HCT116 (cell line): ENCODE results near the gene TRIM60. TPM values are rescaled to one million over a fixed set of nuclear protein-coding genes. Genes with fewer than 3 reads are reported as not detected.
A peak's percentile ranks its signal among the peaks of the same experiment; 100 is the strongest.
"Not testable (repeated sequence)": the region's sequence is repeated elsewhere in the genome, so short reads cannot be mapped to it uniquely, and the experiment has no call there.

ENCODE experiments used
- ATAC-seq: fragments of 200-7000 bp; cut with Tn5 transposase; 2 replicates; pipeline ENCODE4 v1.9.1; 2020; ENCODE audit warnings: mild to moderate bottlenecking, moderate library complexity
- BruUV-seq: library from RNA; stranded (reverse); fragments of 400-500 nt; replicated peaks from 2 replicates; lab custom pipeline; 2021; lab: Mats Ljungman, UMichigan
- CTCF ChIA-PET: fragments of 300-600 bp; sonication (Branson Sonifier 250); formaldehyde crosslinking; loops from one replicate; lab custom pipeline; 2021; ENCODE audit warnings: antibody characterized with exemption; lab: Charles Lee
- POLR2A ChIA-PET: fragments of 300-600, 350-600 bp; sonication (Branson Sonifier 250); formaldehyde crosslinking; loops from one replicate; lab custom pipeline; 2021; ENCODE audit warnings: antibody characterized with exemption; lab: Charles Lee
- RAD21 ChIA-PET, 2 experiments: fragments of 300-600 bp; sonication (Branson Sonifier 250); formaldehyde crosslinking; loops; one replicate each; lab custom pipeline; 2023; ENCODE audit warnings: low total read pairs in 2 of 2; ENCODE audit not compliant: uncharacterized antibody in 2 of 2, unreplicated experiment in 2 of 2, low non-redundant PET in 1 of 2; lab: Charles Lee
- DNase-seq: peaks from one replicate; pipeline ENCODE4 v3.0.0-alpha.2; 2010; ENCODE audit warnings: low read depth, low spot score
- H2AFZ ChIP-seq: fragments of 200-600 bp; shearing (Covaris generic), sonication (generic); 2 replicates; pipeline ENCODE4 v1.6.1; 2017; ENCODE audit warnings: low read depth, mixed run types, mixed read lengths, antibody characterized with exemption, low read length; ENCODE audit not compliant: poor library complexity, severe bottlenecking
- H3K27ac ChIP-seq: 2 replicates; pipeline ENCODE4 v1.5.1; 2012; ENCODE audit warnings: low read depth, low read length
- H3K27me3 ChIP-seq: fragments of 200-600 bp; sonication (generic); 2 replicates; pipeline ENCODE4 v1.6.1; 2016; ENCODE audit warnings: mixed run types, low read length, mixed read lengths; ENCODE audit not compliant: insufficient read depth
- H3K36me3 ChIP-seq, 2 experiments: fragments of 200-500 bp in 1 of 2; fragments of 200-600 bp in 1 of 2; sonication (Bioruptor generic) in 1 of 2; sonication (generic) in 1 of 2; 2 replicates each; pipeline versions ENCODE4 v1.5.1 to v1.6.1; 2014 to 2016; ENCODE audit warnings: low read length in 2 of 2, inconsistent platforms in 1 of 2, mixed read lengths in 1 of 2, mixed run types in 1 of 2; ENCODE audit not compliant: insufficient read depth in 2 of 2, control insufficient read depth in 1 of 2
- H3K4me1 ChIP-seq, 2 experiments: fragments of 200-600 bp in 1 of 2; sonication (generic) in 1 of 2; 2 replicates each; pipeline versions ENCODE4 v1.5.1 to v1.6.1; 2012 to 2017; ENCODE audit warnings: low read length in 2 of 2, inconsistent platforms in 1 of 2, mild to moderate bottlenecking in 1 of 2, mixed read lengths in 1 of 2, mixed run types in 1 of 2, moderate library complexity in 1 of 2; ENCODE audit not compliant: insufficient read depth in 2 of 2, control insufficient read depth in 1 of 2
- H3K4me2 ChIP-seq: fragments of 200-600 bp; sonication (generic); 2 replicates; pipeline ENCODE4 v1.6.1; 2017; ENCODE audit warnings: mixed run types, low read length, mixed read lengths
- H3K4me3 ChIP-seq, 2 experiments: fragments of 200-600 bp in 1 of 2; sonication (generic) in 1 of 2; replicated peaks in 1 of 2; 2 replicates each; pipeline ENCODE4 v1.5.1; 2011 to 2016; ENCODE audit warnings: low read length in 2 of 2, control low read depth in 1 of 2, low read depth in 1 of 2, mild to moderate bottlenecking in 1 of 2, mixed read lengths in 1 of 2, mixed run types in 1 of 2
- H3K79me2 ChIP-seq: fragments of 200-600 bp; sonication (generic); 2 replicates; pipeline ENCODE4 v1.6.1; 2017; ENCODE audit warnings: mild to moderate bottlenecking, mixed run types, low read length, moderate library complexity, mixed read lengths; ENCODE audit not compliant: insufficient read depth
- H3K9ac ChIP-seq: fragments of 200-600 bp; sonication (generic); 2 replicates; pipeline ENCODE4 v1.6.1; 2016; ENCODE audit warnings: low read length, mixed read lengths
- H3K9me2 ChIP-seq: fragments of 200-600 bp; sonication (generic), shearing (Covaris generic); 2 replicates; pipeline ENCODE4 v1.6.1; 2017; ENCODE audit warnings: mixed run types, mild to moderate bottlenecking, moderate library complexity; ENCODE audit not compliant: insufficient read depth
- H3K9me3 ChIP-seq, 2 experiments: fragments of 200-500 bp in 1 of 2; fragments of 200-600 bp in 1 of 2; sonication (Bioruptor generic) in 1 of 2; sonication (generic) in 1 of 2; 2 replicates each; pipeline ENCODE4 v1.6.1; 2014 to 2017; ENCODE audit warnings: low read length in 2 of 2, mixed read lengths in 2 of 2, inconsistent platforms in 1 of 2, low read depth in 1 of 2, mild to moderate bottlenecking in 1 of 2, mixed run types in 1 of 2, moderate library complexity in 1 of 2; ENCODE audit not compliant: control insufficient read depth in 1 of 2, insufficient read depth in 1 of 2
- H4K20me1 ChIP-seq: fragments of 200-600 bp; sonication (generic), shearing (Covaris generic); 2 replicates; pipeline ENCODE4 v1.6.1; 2017; ENCODE audit warnings: mixed run types, mild to moderate bottlenecking, moderate library complexity; ENCODE audit not compliant: insufficient read depth
- CTCF ChIP-seq, 3 experiments: fragments of 200-600 bp in 1 of 3; sonication (generic) in 1 of 3; IDR thresholded peaks in 2 of 3; conservative IDR thresholded peaks in 1 of 3; 2 replicates each; pipeline ENCODE4 v1.5.1; 2012 to 2017; ENCODE audit warnings: low read depth in 2 of 3, low read length in 2 of 3, antibody characterized with exemption in 1 of 3, borderline replicate concordance in 1 of 3, control low read depth in 1 of 3, mild to moderate bottlenecking in 1 of 3, mixed read lengths in 1 of 3, mixed run types in 1 of 3, moderate library complexity in 1 of 3; ENCODE audit not compliant: insufficient read depth in 1 of 3
- RAD21 ChIP-seq: IDR thresholded peaks from 2 replicates; pipeline ENCODE4 v1.6.1; 2012; ENCODE audit warnings: low read depth, mild to moderate bottlenecking
- REST ChIP-seq: IDR thresholded peaks from 2 replicates; pipeline ENCODE4 v1.6.1; 2012; ENCODE audit warnings: low read depth
- SIN3A ChIP-seq: IDR thresholded peaks from 2 replicates; pipeline ENCODE4 v1.6.1; 2012; ENCODE audit warnings: low read depth
- SRF ChIP-seq: IDR thresholded peaks from 2 replicates; pipeline ENCODE4 v1.6.1; 2012; ENCODE audit warnings: low read depth
- TCF7L2 ChIP-seq: IDR thresholded peaks from 2 replicates; pipeline ENCODE4 v1.7.0; 2011; ENCODE audit warnings: borderline replicate concordance, inconsistent platforms; ENCODE audit not compliant: insufficient read depth, insufficient read length; ENCODE audit errors: extremely low read depth
- YY1 ChIP-seq: IDR thresholded peaks from 2 replicates; pipeline ENCODE4 v1.6.1; 2011; ENCODE audit warnings: low read length, low read depth, moderate library complexity, mild to moderate bottlenecking; ENCODE audit not compliant: insufficient replicate concordance; ENCODE audit errors: extremely low read depth
- intact Hi-C: fragments of 100-400 bp; cut with micrococcal nuclease; formaldehyde crosslinking; loops from 2 replicates; pipeline ENCODE4 v1.10.0; 2022
- total RNA-seq: library from RNA; stranded (reverse); gene quantifications from one replicate; pipeline ENCODE4 v1.2.1, GENCODE V29; 2021; ENCODE audit not compliant: unreplicated experiment

TRIM60 gene
- total RNA-seq, 1 experiment from 2014 or later, result not detected

- Histone ChIP-seq H3K36me3 (no peaks in the 10 kb centered on the region), H3K4me1 (0 out of 4 replicates have a peak, but pooled peaks cover 0 to 2% of the 10 kb centered on the region in 2 experiments), H3K4me2 (no peak overlapping the region), H3K9ac (no peak overlapping the region), H3K9me3 (no peaks in the 10 kb centered on the region), H3K27ac (no peak overlapping the region), H4K20me1 (no peaks in the 10 kb centered on the region), H3K27me3 (no peaks in the 10 kb centered on the region), H3K9me2 (no peaks in the 10 kb centered on the region), H2AFZ (no peak overlapping the region), H3K4me3 (no peak overlapping the region), H3K79me2 (no peaks in the 10 kb centered on the region)
- BruUV-seq, result no TSS peak
- no peak for TF ChIP-seq YY1
- no peak for TF ChIP-seq SIN3A
- TF ChIP-seq TCF7L2, result no peak
- TF ChIP-seq RAD21, result no peak
- TF ChIP-seq SRF, result no peak
- no peak for TF ChIP-seq REST
- ChIA-PET POLR2A (no interaction called here), CTCF (no interaction called here), RAD21 (no interaction called here)
- no peak for DNase-seq
- intact Hi-C loops, result no loop called here
- no peak for ATAC-seq
Measured at GRCh38 chr4:165013691-165014090, 18.1 kb upstream of the TRIM60 start.

GRCh38 chr4:165016971-165017370, 14.8 kb upstream of the TRIM60 start:
- TF ChIP-seq CTCF (IDR thresholded peaks at IDR 0.05 in 2 of 3, conservative IDR thresholded peaks at IDR 0.05 in 1 of 3; ENCODE audit: borderline replicate concordance in 1 of 3, insufficient read depth in 1 of 3, low read depth in 2 of 3, low read length in 2 of 3) (peak in 2 of 3 experiments; percentile 46 to 64; a peak in 4 of 6 replicates), TCF7L2 (no peak)
- Histone ChIP-seq H4K20me1 (no peaks in the 10 kb centered on the region), H3K36me3 (no peaks in the 10 kb centered on the region), H3K79me2 (no peaks in the 10 kb centered on the region), H2AFZ (peak overlapping the region; percentile 80), H3K9ac (no peak overlapping the region), H3K4me1 (0 out of 4 replicates have a peak, but pooled peaks cover 0 to 2% of the 10 kb centered on the region in 2 experiments), H3K4me3 (no peak overlapping the region), H3K27ac (no peak overlapping the region), H3K27me3 (no peaks in the 10 kb centered on the region), H3K4me2 (no peak overlapping the region), H3K9me3 (no peaks in the 10 kb centered on the region), H3K9me2 (no peaks in the 10 kb centered on the region)
- POLR2A ChIA-PET, result no interaction called here
- CTCF ChIA-PET, result no interaction called here
- RAD21 ChIA-PET, result no interaction called here
- peak; percentile 32 for DNase-seq
- peak; percentile 97 for ATAC-seq
- intact Hi-C loops, result no loop called here
- no TSS peak for BruUV-seq

GRCh38 chr4:165019995-165020394, 11.8 kb upstream of the TRIM60 start:
- H3K9me3 ChIP-seq, H3K36me3 ChIP-seq, POLR2A ChIA-PET, H3K27ac ChIP-seq, H3K79me2 ChIP-seq, H3K4me2 ChIP-seq, H2AFZ ChIP-seq, H3K9me2 ChIP-seq, intact Hi-C loops, H3K4me3 ChIP-seq, H3K4me1 ChIP-seq, BruUV-seq, H3K9ac ChIP-seq, H4K20me1 ChIP-seq, CTCF ChIA-PET, DNase-seq, RAD21 ChIA-PET, ATAC-seq, H3K27me3 ChIP-seq: not testable (repeated sequence)
